Measurements from ENCODE around the gene SPAG5. TPM values are rescaled to one million over a fixed set of nuclear protein-coding genes. Genes with fewer than 3 reads are reported as not detected.

SPAG5 gene
- total and polyA plus RNA-seq, 9 of the 15 experiments (the other 6 are each of a cell fraction or from before 2014, with no cell fraction given), result 94.4 to 286 (median 151) TPM

GRCh38 chr17:28552176-28552999, 46.4 kb downstream of the SPAG5 start, which contains the start of gene UNC119 (continued):
- TF ChIP-seq ZBTB9 (CRISPR knock-in tag; IDR thresholded peaks at IDR 0.05) (0 out of 2 replicates have a peak, but pooled peaks have one; percentile 29), CGGBP1 (CRISPR knock-in tag; IDR thresholded peaks at IDR 0.05) (no peak), E2F8 (IDR thresholded peaks at IDR 0.05; ENCODE audit: low read depth, partially characterized antibody) (no peak), SNAPC5 (CRISPR knock-in tag; IDR thresholded peaks at IDR 0.05) (no peak), PTTG1 (tag; IDR thresholded peaks at IDR 0.05; ENCODE audit: low read depth) (no peak), GTF3C2 (IDR thresholded peaks at IDR 0.05; ENCODE audit: borderline replicate concordance, extremely low read depth, insufficient read length) (no peak), E2F6 (IDR thresholded peaks at IDR 0.05; ENCODE audit: borderline replicate concordance in 1 of 2, extremely low read depth in 1 of 2, insufficient read depth in 1 of 2, insufficient read length in 1 of 2, low read depth in 1 of 2, low read length in 1 of 2, poor library complexity in 1 of 2, severe bottlenecking in 1 of 2) (peak in 1 of 2 experiments; percentile 89), CAMTA2 (CRISPR knock-in tag; conservative IDR thresholded peaks at IDR 0.05) (no peak), ZNF384 (IDR thresholded peaks at IDR 0.05; ENCODE audit: low read depth, low read length) (no peak), ZNF316 (IDR thresholded peaks at IDR 0.05) (no peak), ZNF766 (CRISPR knock-in tag; conservative IDR thresholded peaks at IDR 0.05) (no peak), ZFX (CRISPR knock-in tag; IDR thresholded peaks at IDR 0.05) (peak; percentile 83), MAFF (IDR thresholded peaks at IDR 0.05; ENCODE audit: low read length) (no peak), PATZ1 (CRISPR knock-in tag; IDR thresholded peaks at IDR 0.05; ENCODE audit: borderline replicate concordance) (no peak)

Data from K562 (cell line).